Mammary epithelial cell (primary cell): ENCODE results near the gene NXF2B.
"Not testable (repeated sequence)": the region's sequence is repeated elsewhere in the genome, so short reads cannot be mapped to it uniquely, and the experiment has no call there.

ENCODE experiments used
- EZH2 ChIP-seq: IDR thresholded peaks from 2 replicates; pipeline ENCODE4 v1.6.1; 2012; ENCODE audit warnings: low read length, inconsistent platforms, borderline replicate concordance
- TF ChIP-seq, protein P1 (sequence below), 2 donors: IDR thresholded peaks in 1 of 2; conservative IDR thresholded peaks in 1 of 2; 2 replicates each; pipeline ENCODE4 v1.5.1; 2011 to 2012; ENCODE audit warnings: inconsistent platforms in 2 of 2, low read length in 2 of 2, mild to moderate bottlenecking in 2 of 2, control low read depth in 1 of 2, low read depth in 1 of 2; ENCODE audit not compliant: insufficient read depth in 1 of 2; ENCODE audit errors: extremely low read depth in 1 of 2

DNA sequence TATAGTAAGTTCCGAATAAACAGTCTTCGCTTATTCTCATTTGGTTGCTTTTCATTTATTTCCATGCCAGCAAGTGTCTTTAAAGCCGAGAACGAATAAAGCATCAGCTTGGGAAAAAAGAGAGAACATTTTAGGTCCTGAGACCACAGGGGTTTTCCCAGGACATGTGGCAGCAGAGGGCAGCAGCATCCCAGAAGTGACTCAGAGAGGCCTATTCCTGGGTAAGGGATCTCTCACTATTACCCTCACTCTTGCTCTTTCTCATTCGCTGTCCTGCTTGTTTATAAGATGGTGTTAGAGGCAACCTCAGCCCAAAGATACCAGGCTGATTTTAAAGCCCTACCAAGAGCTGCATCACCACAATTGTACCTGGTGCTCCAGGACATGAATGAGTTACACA lies 39.0 kb upstream of the NXF2B start:
- TF ChIP-seq EZH2, result not testable (repeated sequence)
- TF ChIP-seq, protein P1, sequence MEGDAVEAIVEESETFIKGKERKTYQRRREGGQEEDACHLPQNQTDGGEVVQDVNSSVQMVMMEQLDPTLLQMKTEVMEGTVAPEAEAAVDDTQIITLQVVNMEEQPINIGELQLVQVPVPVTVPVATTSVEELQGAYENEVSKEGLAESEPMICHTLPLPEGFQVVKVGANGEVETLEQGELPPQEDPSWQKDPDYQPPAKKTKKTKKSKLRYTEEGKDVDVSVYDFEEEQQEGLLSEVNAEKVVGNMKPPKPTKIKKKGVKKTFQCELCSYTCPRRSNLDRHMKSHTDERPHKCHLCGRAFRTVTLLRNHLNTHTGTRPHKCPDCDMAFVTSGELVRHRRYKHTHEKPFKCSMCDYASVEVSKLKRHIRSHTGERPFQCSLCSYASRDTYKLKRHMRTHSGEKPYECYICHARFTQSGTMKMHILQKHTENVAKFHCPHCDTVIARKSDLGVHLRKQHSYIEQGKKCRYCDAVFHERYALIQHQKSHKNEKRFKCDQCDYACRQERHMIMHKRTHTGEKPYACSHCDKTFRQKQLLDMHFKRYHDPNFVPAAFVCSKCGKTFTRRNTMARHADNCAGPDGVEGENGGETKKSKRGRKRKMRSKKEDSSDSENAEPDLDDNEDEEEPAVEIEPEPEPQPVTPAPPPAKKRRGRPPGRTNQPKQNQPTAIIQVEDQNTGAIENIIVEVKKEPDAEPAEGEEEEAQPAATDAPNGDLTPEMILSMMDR (conservative IDR thresholded peaks at IDR 0.05 in 1 of 2, IDR thresholded peaks at IDR 0.05 in 1 of 2; ENCODE audit: extremely low read depth in 1 of 2, insufficient read depth in 1 of 2, low read depth in 1 of 2, low read length in 2 of 2), result not testable (repeated sequence)
